Germinal center (tissue), 1 donor: ENCODE measurements around the gene NXNL2.

Experiments used
- DNase-seq: peaks from one replicate; pipeline ENCODE4 v3.0.0; 2012; ENCODE audit warnings: mixed read lengths, low spot score

The NXNL2 gene

GRCh38 chr9:88531920-88532698 lies 2.9 kb upstream of the NXNL2 start:
- no peak for DNase-seq

- no peak for DNase-seq
Observed at GRCh38 chr9:88533951-88534455, 975 bp upstream of the NXNL2 start.

GRCh38 chr9:88535226-88536022 lies 446 bp downstream of the NXNL2 start:
- DNase-seq, result no peak

- DNase-seq, result no peak
Observed at GRCh38 chr9:88536023-88536324, 996 bp downstream of the NXNL2 start.

GRCh38 chr9:88536951-88537760 lies 2.2 kb downstream of the NXNL2 start:
- DNase-seq, result no peak

- no peak for DNase-seq
Observed at GRCh38 chr9:88537761-88538091, 2.7 kb downstream of the NXNL2 start.

GRCh38 chr9:88538311-88539085 lies 3.5 kb downstream of the NXNL2 start:
- DNase-seq, result no peak

GRCh38 chr9:88539246-88539645 lies 4.3 kb downstream of the NXNL2 start:
- DNase-seq, result no peak

- no peak for DNase-seq
Observed at GRCh38 chr9:88540251-88540763, 5.3 kb downstream of the NXNL2 start.

- DNase-seq, result no peak
Observed at GRCh38 chr9:88544245-88544644, 9.3 kb downstream of the NXNL2 start.

GRCh38 chr9:88551546-88552137 lies 16.7 kb downstream of the NXNL2 start:
- DNase-seq, result no peak

GRCh38 chr9:88553350-88553749 lies 18.4 kb downstream of the NXNL2 start:
- no peak for DNase-seq

GRCh38 chr9:88555268-88555980 lies 20.4 kb downstream of the NXNL2 start:
- no peak for DNase-seq

GRCh38 chr9:88559661-88560060 lies 24.7 kb downstream of the NXNL2 start:
- DNase-seq, result no peak

GRCh38 chr9:88567870-88568269 lies 32.9 kb downstream of the NXNL2 start:
- DNase-seq, result no peak

- DNase-seq, result no peak
Observed at GRCh38 chr9:88571419-88571818, 36.4 kb downstream of the NXNL2 start.

- DNase-seq, result no peak
Observed at GRCh38 chr9:88572684-88573083, 37.7 kb downstream of the NXNL2 start.

- DNase-seq, result no peak
Observed at GRCh38 chr9:88574953-88575352, 40.0 kb downstream of the NXNL2 start.

- no peak for DNase-seq
Observed at GRCh38 chr9:88577256-88578120, 42.5 kb downstream of the NXNL2 start.
